ENCODE results near the gene CAMKK2.

Gene CAMKK2

GRCh38 chr12:121253638-121254335 is 42.7 kb downstream of the CAMKK2 start:
- TF ChIP-seq CTCF (conservative IDR thresholded peaks at IDR 0.05; ENCODE audit: low read depth, low read length), result no peak
- H3K4me3 ChIP-seq (ENCODE audit: low read depth, low read length), result no peak overlapping the region
- no peak for DNase-seq (ENCODE audit: low read depth)

GRCh38 chr12:121252712-121253345 is 43.7 kb downstream of the CAMKK2 start:
- TF ChIP-seq CTCF (conservative IDR thresholded peaks at IDR 0.05; ENCODE audit: low read depth, low read length), result no peak
- DNase-seq (ENCODE audit: low read depth), result no peak
- H3K4me3 ChIP-seq (ENCODE audit: low read depth, low read length), result no peak overlapping the region

GRCh38 chr12:121251838-121252237 is 44.7 kb downstream of the CAMKK2 start:
- no peak for TF ChIP-seq CTCF (conservative IDR thresholded peaks at IDR 0.05; ENCODE audit: low read depth, low read length)
- no peak overlapping the region for H3K4me3 ChIP-seq (ENCODE audit: low read depth, low read length)
- no peak for DNase-seq (ENCODE audit: low read depth)

GRCh38 chr12:121250359-121250758 is 46.1 kb downstream of the CAMKK2 start:
- no peak overlapping the region for H3K4me3 ChIP-seq (ENCODE audit: low read depth, low read length)
- DNase-seq (ENCODE audit: low read depth), result no peak
- no peak for TF ChIP-seq CTCF (conservative IDR thresholded peaks at IDR 0.05; ENCODE audit: low read depth, low read length)

GRCh38 chr12:121248622-121249021 is 47.9 kb downstream of the CAMKK2 start:
- no peak for DNase-seq (ENCODE audit: low read depth)
- no peak overlapping the region for H3K4me3 ChIP-seq (ENCODE audit: low read depth, low read length)
- TF ChIP-seq CTCF (conservative IDR thresholded peaks at IDR 0.05; ENCODE audit: low read depth, low read length), result no peak

- no peak for DNase-seq (ENCODE audit: low read depth)
- no peak overlapping the region for H3K4me3 ChIP-seq (ENCODE audit: low read depth, low read length)
- TF ChIP-seq CTCF (conservative IDR thresholded peaks at IDR 0.05; ENCODE audit: low read depth, low read length), result no peak
Observed at GRCh38 chr12:121246893-121247557, 49.5 kb downstream of the CAMKK2 start.
